Lower leg skin (tissue), 4 donors: ENCODE data around the gene YTHDF1. TPM values are rescaled to one million over a fixed set of nuclear protein-coding genes. Genes with fewer than 3 reads are reported as not detected.

Experiments used
- DNase-seq, 2 donors: peaks; one replicate each; pipeline ENCODE4 v3.0.0-alpha.2; 2019; ENCODE audit warnings: low spot score in 2 of 2
- H3K4me3 ChIP-seq: fragments of 200-600 bp; sonication (generic); 2 replicates; pipeline ENCODE4 v1.5.1; 2017; ENCODE audit warnings: mild to moderate bottlenecking, low read depth; ENCODE audit not compliant: poor library complexity, severe bottlenecking
- CTCF ChIP-seq, 3 donors: fragments of 450-650 bp; IDR thresholded peaks; one replicate each; pipeline ENCODE4 v1.5.1; 2016; ENCODE audit warnings: antibody characterized with exemption in 3 of 3, mild to moderate bottlenecking in 3 of 3, moderate library complexity in 2 of 3
- POLR2A ChIP-seq, 2 donors: fragments of 450-650 bp; IDR thresholded peaks; one replicate each; pipeline ENCODE4 v1.6.1; 2016 to 2017; ENCODE audit warnings: antibody characterized with exemption in 2 of 2, mild to moderate bottlenecking in 1 of 2, moderate library complexity in 1 of 2
- WGBS, 2 donors: methylation state at CpG; one replicate each; pipeline ENCODE4 v1.1.5; 2018; 5-methylcytosine and 5-hydroxymethylcytosine counted together
- intact Hi-C: fragments of 100-400 bp; cut with DNase I; formaldehyde crosslinking; loops from one replicate; pipeline ENCODE4 v1.15.0; 2023; ENCODE audit warnings: low total_unique reads
- total RNA-seq, 4 donors: library from RNA; depleted of rRNA; stranded (reverse); fragments of >200 nt; gene quantifications; one replicate each; pipeline ENCODE4 v1.1.0, GENCODE V29; 2016

Gene YTHDF1
- total RNA-seq, 4 donors from 2014 or later = 28.1 to 32.2 (median 30.6) TPM

GRCh38 chr20:63177134-63177784 lies 38.7 kb downstream of the YTHDF1 start:
- TF ChIP-seq POLR2A (IDR thresholded peaks at IDR 0.05) = no peak
- intact Hi-C loops = no loop called here
- DNase-seq = no peak
- WGBS, 2 donors = 0 to 4% methylated on average over 8 to 64 of the region's 96 CpGs
- H3K4me3 ChIP-seq = no peak overlapping the region

GRCh38 chr20:63176427-63177133 lies 39.4 kb downstream of the YTHDF1 start:
- H3K4me3 ChIP-seq = no peak overlapping the region
- 5 to 8% methylated on average over 36 to 49 of the region's 49 CpGs for WGBS, 2 donors
- no peak for DNase-seq
- intact Hi-C loops = no loop called here
- no peak for TF ChIP-seq CTCF (IDR thresholded peaks at IDR 0.05)
- TF ChIP-seq POLR2A (IDR thresholded peaks at IDR 0.05) = no peak

GRCh38 chr20:63176034-63176426 lies 39.9 kb downstream of the YTHDF1 start:
- H3K4me3 ChIP-seq = no peak overlapping the region
- TF ChIP-seq POLR2A (IDR thresholded peaks at IDR 0.05) (no peak), CTCF (IDR thresholded peaks at IDR 0.05) (no peak)
- no peak for DNase-seq
- intact Hi-C loops = no loop called here
- 4 to 7% methylated on average over 13 to 15 of the region's 15 CpGs for WGBS, 2 donors

GRCh38 chr20:63175038-63175895 lies 40.7 kb downstream of the YTHDF1 start:
- WGBS, 2 donors = 2 to 9% methylated on average over 41 to 62 of the region's 77 CpGs
- TF ChIP-seq CTCF (IDR thresholded peaks at IDR 0.05) (no peak), POLR2A (IDR thresholded peaks at IDR 0.05) (no peak)
- intact Hi-C loops = no loop called here
- no peak overlapping the region for H3K4me3 ChIP-seq
- DNase-seq = no peak

GRCh38 chr20:63174309-63175037 lies 41.5 kb downstream of the YTHDF1 start:
- DNase-seq = no peak
- no peak overlapping the region for H3K4me3 ChIP-seq
- TF ChIP-seq CTCF (IDR thresholded peaks at IDR 0.05) = no peak
- no peak for TF ChIP-seq POLR2A (IDR thresholded peaks at IDR 0.05)
- intact Hi-C loops = no loop called here
- 7 to 10% methylated on average over 14 to 16 of the region's 16 CpGs for WGBS, 2 donors
